Esophagus squamous epithelium (tissue), 4 donors: ENCODE results near the gene BPIFB3.

Source experiments
- CTCF ChIP-seq, 6 experiments: fragments of 450-650 bp in 4 of 6; fragments of 200-600 bp in 2 of 6; sonication (generic) in 2 of 6; IDR thresholded peaks; one replicate each; pipeline ENCODE4 v1.5.1; 2016 to 2019; ENCODE audit warnings: antibody characterized with exemption in 6 of 6, mild to moderate bottlenecking in 4 of 6, moderate library complexity in 4 of 6
- POLR2A ChIP-seq, 4 donors: fragments of 450-650 bp; IDR thresholded peaks; one replicate each; pipeline ENCODE4 v1.6.1; 2017; ENCODE audit warnings: antibody characterized with exemption in 4 of 4, mild to moderate bottlenecking in 4 of 4, moderate library complexity in 3 of 4

GRCh38 chr20:33105316-33105924 lies 51.7 kb downstream of the BPIFB3 start:
- no peak for TF ChIP-seq CTCF (IDR thresholded peaks at IDR 0.05)
- no peak for TF ChIP-seq POLR2A (IDR thresholded peaks at IDR 0.05)
